ENCODE results near the gene TFB2M. TPM values are rescaled to one million over a fixed set of nuclear protein-coding genes. Genes with fewer than 3 reads are reported as not detected.
"Not testable (repeated sequence)": the region's sequence is repeated elsewhere in the genome, so short reads cannot be mapped to it uniquely, and the experiment has no call there.

The TFB2M gene, protein sequence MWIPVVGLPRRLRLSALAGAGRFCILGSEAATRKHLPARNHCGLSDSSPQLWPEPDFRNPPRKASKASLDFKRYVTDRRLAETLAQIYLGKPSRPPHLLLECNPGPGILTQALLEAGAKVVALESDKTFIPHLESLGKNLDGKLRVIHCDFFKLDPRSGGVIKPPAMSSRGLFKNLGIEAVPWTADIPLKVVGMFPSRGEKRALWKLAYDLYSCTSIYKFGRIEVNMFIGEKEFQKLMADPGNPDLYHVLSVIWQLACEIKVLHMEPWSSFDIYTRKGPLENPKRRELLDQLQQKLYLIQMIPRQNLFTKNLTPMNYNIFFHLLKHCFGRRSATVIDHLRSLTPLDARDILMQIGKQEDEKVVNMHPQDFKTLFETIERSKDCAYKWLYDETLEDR
- 20.8 TPM for polyA plus RNA-seq (2012; ENCODE audit: missing spikeins)

DNA sequence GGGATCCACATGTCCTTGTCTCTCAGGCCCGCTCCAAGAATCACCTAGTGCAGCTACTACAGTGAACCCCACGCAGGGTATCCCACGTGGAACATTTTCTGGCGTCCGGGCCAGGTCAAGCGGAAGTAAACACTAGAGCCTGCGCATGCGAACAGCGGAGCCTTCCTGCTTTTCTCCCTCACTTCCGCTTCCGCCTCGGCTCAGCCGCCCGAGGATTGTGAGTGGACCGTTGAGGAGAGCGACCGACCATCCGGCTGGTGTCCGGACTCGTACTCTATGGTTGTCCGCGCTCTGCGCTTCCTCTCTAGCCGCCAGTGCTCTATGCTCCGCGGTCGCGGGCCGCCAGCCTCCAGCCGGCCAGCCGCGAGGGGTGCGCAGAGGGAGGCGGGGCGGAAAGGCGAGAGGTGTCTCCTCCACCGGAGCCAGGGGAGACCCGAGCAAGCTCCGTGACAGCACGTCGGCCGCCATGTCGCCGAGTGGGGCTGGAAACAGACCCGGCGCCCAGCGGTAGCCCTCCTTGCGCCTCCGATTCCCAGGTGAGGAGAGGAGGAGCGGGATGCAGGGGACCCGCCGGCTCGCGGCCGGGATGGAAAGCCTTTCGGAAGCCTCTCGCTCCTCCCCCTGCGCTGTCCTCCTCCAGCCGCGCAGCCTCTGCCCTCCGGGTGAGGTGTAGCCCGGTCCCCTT lies at the start of gene TFB2M, which contains the start of gene CNST:
Gene TFB2M (minus strand): TSS at position 134 of the 685 bp plus-strand sequence. CDS start 123 bp downstream, at position 11.
Gene CNST (plus strand): TSS at position 329 of the 685 bp plus-strand sequence. CDS start 25,107 bp downstream, outside the sequence.
- peak; percentile 85 for DNase-seq (ENCODE audit: insufficient read length)
- TF ChIP-seq POLR2A (IDR thresholded peaks at IDR 0.05; ENCODE audit: low read depth, low read length) (peak; percentile 78), TAF1 (IDR thresholded peaks at IDR 0.05; ENCODE audit: borderline replicate concordance, low read depth, low read length) (peak; percentile 26; the same call in 1 of the 2 replicates), POLR2AphosphoS5 (IDR thresholded peaks at IDR 0.05; ENCODE audit: low read depth, low read length) (peak; percentile 61)
- FAIRE-seq: peak; percentile 99

DNA sequence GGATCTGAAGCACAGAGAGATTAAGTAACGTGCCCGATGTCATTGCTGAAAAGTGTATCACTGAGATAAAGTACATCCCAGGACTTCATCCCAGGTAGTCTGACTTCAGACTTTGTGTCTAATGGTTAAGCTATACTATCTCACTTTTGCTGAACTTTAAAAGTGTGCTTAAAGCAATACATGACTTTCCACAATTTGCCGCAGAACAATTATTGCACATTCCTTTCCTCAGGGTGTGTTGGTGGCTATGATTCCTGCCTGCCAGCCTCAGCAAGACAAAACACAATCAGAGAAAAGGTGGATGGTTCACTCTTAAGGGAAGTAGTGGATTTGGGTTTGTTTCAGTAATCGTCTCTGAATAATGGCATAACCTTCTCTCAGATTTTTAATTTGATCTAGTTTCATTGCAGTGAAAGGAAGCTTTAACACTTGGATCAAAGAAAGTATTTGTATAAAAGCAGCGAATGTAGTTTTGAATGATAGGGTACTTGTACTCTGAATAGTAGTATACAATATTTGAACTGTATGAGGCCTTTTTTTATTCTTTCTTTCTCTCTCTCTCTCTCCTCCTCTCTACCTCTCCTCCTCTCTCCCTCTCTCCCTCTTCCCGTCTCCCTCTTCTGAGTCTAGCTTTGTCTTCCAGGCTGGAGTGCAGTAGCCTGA lies 47.2 kb upstream of the TFB2M start:
- FAIRE-seq: no peak
- TF ChIP-seq TAF1 (IDR thresholded peaks at IDR 0.05; ENCODE audit: borderline replicate concordance, low read depth, low read length) (no peak), POLR2AphosphoS5 (IDR thresholded peaks at IDR 0.05; ENCODE audit: low read depth, low read length) (no peak), POLR2A (IDR thresholded peaks at IDR 0.05; ENCODE audit: low read depth, low read length) (no peak)
- DNase-seq (ENCODE audit: insufficient read length): no peak

DNA sequence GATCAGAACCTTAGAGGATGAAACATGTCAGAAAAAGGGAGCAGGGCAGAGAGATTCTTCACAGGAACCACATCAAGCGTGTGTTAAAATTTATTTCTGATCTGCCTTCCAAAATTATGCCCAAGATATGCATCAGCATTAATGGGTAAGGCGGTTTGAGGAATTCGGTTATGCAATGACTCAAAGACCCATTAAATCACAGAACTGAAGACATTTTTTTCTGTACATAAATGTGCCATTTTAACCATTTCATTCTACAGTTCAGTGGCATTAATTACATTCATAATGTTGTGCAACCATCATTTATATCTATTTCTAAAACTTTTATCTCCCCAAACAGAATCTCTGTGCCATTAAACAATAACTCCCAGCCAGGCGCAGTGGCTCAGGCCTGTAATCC lies 43.6 kb upstream of the TFB2M start:
- no peak for TF ChIP-seq TAF1 (IDR thresholded peaks at IDR 0.05; ENCODE audit: borderline replicate concordance, low read depth, low read length)
- no peak for TF ChIP-seq POLR2AphosphoS5 (IDR thresholded peaks at IDR 0.05; ENCODE audit: low read depth, low read length)
- TF ChIP-seq POLR2A (IDR thresholded peaks at IDR 0.05; ENCODE audit: low read depth, low read length): no peak
- FAIRE-seq (no peak), DNase-seq (ENCODE audit: insufficient read length) (no peak)

DNA sequence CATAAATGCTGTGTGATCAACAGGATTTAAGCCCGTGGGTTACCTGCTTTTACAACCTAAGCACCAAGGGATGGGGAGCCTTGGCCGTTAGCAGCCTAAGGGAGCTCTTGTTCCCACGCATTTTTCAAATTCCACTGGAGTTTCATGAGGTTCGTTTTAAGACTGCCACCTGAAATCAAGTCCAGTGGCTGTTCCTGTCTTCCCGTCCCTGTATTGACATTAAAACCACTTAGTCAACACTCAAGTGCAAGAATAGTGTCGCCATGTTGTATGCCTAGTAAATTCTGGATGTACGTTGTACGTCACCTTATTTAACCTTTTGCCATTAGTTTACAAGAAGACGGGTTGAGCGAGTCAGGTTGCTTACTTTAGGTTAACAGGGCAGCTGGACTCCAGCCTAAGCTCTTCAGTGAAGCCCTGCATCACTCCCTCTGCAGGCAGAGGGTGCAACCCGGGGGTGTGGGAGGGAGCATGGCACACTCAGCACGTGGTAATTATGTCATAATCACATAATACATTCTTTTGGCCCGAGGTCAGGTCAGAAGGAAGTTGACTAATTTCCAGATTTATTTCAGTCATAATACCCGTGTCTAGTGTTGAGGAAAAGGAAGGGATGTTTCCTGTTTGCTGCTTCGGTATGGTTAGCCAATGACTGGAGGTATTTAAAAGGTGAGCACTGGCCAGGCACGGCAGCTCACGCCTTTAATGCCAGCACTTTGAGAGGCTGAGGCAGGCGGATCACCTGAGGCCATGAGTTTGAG lies 42.7 kb upstream of the TFB2M start:
- no peak for DNase-seq (ENCODE audit: insufficient read length)
- TF ChIP-seq POLR2AphosphoS5 (IDR thresholded peaks at IDR 0.05; ENCODE audit: low read depth, low read length) (no peak), TAF1 (IDR thresholded peaks at IDR 0.05; ENCODE audit: borderline replicate concordance, low read depth, low read length) (no peak), POLR2A (IDR thresholded peaks at IDR 0.05; ENCODE audit: low read depth, low read length) (no peak)
- FAIRE-seq: peak; percentile 14

DNA sequence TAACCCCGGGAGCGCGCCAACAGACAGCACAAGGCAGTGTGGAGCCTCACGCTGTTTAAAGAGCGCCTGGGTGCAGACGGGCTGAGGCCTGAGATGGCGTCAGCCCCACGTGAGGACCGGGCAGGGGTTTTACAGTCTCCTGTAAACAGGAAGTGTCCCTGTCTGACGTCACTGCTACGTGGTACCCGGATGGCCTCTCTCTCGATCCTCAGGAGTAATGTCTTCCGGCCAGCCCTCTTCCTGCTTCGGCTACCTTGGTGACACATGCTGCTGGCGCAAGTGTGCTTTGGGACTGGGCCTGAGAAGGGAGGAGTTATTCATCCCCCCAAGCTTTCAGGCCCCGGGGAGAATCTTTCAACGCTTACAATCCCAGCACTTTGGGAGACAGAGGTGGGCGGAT lies 41.4 kb upstream of the TFB2M start:
- FAIRE-seq: no peak
- TF ChIP-seq POLR2AphosphoS5 (IDR thresholded peaks at IDR 0.05; ENCODE audit: low read depth, low read length): no peak
- no peak for TF ChIP-seq POLR2A (IDR thresholded peaks at IDR 0.05; ENCODE audit: low read depth, low read length)
- no peak for TF ChIP-seq TAF1 (IDR thresholded peaks at IDR 0.05; ENCODE audit: borderline replicate concordance, low read depth, low read length)
- no peak for DNase-seq (ENCODE audit: insufficient read length)

DNA sequence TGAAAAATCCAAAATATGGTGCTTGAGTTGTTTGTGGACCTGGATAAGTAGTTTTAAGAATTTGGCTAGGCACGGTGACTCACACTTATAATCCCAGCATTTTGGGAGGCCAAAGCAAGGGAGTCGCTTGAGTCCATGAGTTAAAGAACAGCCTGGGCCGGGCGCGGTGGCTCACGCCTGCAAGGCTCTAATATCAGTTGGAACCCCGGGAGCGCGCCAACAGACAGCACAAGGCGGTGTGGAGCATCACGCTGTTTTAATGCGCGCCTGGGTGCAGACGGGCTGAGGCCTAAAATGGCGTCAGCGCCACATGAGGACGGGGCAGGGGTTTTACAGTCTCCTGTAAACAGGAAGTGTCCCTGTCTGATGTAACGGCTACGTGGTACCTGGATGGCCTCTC lies 39.2 kb upstream of the TFB2M start:
- not testable (repeated sequence) for DNase-seq (ENCODE audit: insufficient read length); FAIRE-seq

DNA sequence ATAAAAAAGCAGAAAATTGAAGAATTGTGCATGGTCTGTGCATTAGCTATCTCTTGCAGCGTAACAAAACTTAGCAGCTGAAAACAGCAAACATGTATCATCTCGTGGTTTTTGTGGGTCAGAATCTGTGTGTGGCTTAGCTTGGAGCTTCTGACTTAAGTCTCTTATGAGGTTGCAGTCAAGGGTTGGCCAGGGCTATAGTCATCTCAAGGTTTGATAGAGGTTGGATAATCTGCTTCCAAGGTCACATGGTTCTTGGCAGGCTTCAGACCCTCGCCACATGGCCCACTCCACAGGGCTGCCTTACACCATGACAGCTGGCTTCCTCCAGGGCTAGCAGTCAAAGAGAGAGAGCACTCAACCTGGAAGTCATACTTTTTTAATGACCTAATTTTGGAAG lies 36.1 kb upstream of the TFB2M start:
- DNase-seq (ENCODE audit: insufficient read length): no peak
- FAIRE-seq: no peak
- no peak for TF ChIP-seq POLR2AphosphoS5 (IDR thresholded peaks at IDR 0.05; ENCODE audit: low read depth, low read length)
- no peak for TF ChIP-seq TAF1 (IDR thresholded peaks at IDR 0.05; ENCODE audit: borderline replicate concordance, low read depth, low read length)
- TF ChIP-seq POLR2A (IDR thresholded peaks at IDR 0.05; ENCODE audit: low read depth, low read length): no peak

DNA sequence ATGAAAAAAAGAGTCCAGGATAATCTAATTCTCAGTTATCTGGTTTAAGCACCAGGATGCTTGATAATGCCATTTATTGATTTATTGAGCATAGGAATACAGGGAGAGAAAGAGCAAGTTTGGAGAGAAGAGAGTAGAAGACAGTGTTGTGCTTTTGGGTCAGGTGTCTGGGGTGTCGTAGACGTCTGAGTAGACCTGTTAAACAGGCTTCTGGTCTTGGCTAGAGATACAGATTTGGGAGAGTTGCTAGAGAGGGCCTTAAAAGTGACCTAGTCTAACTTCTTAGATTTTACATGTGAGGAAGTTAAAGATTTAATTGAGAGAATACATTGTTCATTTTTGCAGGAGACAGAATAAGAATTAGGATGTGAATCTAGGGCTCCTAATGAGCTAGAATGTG lies 34.5 kb upstream of the TFB2M start:
- DNase-seq (ENCODE audit: insufficient read length): no peak
- no peak for FAIRE-seq
- no peak for TF ChIP-seq POLR2A (IDR thresholded peaks at IDR 0.05; ENCODE audit: low read depth, low read length)

DNA sequence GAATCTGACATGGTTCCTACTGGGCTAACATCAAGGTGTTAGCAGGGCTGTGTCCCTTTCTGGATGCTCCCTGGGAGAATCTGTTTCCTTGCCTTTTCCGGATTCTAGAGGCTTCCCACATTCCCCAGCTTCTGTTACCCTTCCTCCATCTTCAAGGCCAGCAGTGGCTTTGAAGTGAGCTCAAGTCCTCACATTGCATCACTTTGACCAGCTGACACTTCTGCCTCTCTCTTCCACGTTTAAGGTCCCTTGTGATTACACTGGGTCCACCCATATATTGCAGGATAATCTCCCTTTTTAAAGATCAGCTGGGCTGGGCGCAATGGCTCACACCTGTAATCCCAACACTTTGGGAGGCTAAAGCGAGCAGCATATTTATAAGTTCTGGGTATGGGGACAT lies 33.3 kb upstream of the TFB2M start:
- no peak for FAIRE-seq
- TF ChIP-seq POLR2A (IDR thresholded peaks at IDR 0.05; ENCODE audit: low read depth, low read length): no peak
- no peak for TF ChIP-seq POLR2AphosphoS5 (IDR thresholded peaks at IDR 0.05; ENCODE audit: low read depth, low read length)
- no peak for TF ChIP-seq TAF1 (IDR thresholded peaks at IDR 0.05; ENCODE audit: borderline replicate concordance, low read depth, low read length)
- DNase-seq (ENCODE audit: insufficient read length): no peak

DNA sequence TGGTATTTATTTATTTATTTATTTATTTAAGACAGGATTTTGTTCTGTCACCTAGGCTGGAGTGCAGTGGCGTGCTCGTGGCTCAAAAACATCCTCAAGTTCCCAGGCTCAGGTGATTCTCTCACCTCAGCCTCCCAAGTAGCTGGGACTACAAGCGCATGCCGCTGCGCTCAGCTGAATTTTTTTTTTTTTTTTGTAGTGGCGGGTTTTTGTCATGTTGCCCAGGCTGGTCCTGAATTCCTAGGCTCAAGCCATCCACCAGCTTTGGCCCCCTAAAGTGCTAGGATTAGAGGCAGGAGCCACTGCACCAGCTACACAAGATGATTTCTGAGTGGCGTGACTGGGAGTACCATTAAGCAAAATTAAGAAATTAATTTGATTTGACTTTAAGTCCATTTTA lies 31.9 kb upstream of the TFB2M start:
- no peak for DNase-seq (ENCODE audit: insufficient read length)
- FAIRE-seq: no peak
- no peak for TF ChIP-seq TAF1 (IDR thresholded peaks at IDR 0.05; ENCODE audit: borderline replicate concordance, low read depth, low read length)
- no peak for TF ChIP-seq POLR2A (IDR thresholded peaks at IDR 0.05; ENCODE audit: low read depth, low read length)
- no peak for TF ChIP-seq POLR2AphosphoS5 (IDR thresholded peaks at IDR 0.05; ENCODE audit: low read depth, low read length)

DNA sequence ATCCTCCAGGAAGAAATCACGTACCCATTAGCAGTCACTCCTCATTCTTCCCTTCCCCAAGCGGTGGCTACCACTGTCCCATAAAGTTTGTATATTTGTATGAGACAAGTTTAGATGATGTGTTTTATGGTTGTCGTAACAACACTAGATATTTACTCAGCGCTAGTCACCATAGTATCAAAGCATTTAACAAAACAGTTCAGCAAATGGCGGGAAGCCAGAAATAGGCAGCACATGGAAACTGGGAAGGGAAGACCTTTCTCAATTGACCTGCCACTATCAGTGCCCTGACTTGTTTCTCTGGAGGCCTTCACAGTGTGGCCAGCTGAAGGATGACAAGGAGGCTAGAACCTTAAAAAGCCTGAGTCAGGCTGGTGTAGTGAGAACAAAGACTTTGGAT lies 31.3 kb upstream of the TFB2M start:
- FAIRE-seq (no peak), DNase-seq (ENCODE audit: insufficient read length) (no peak)
- TF ChIP-seq POLR2A (IDR thresholded peaks at IDR 0.05; ENCODE audit: low read depth, low read length): no peak
- no peak for TF ChIP-seq TAF1 (IDR thresholded peaks at IDR 0.05; ENCODE audit: borderline replicate concordance, low read depth, low read length)
- no peak for TF ChIP-seq POLR2AphosphoS5 (IDR thresholded peaks at IDR 0.05; ENCODE audit: low read depth, low read length)

Data from GM12892 (cell line).